Stimulated activated CD8-positive, alpha-beta memory T cell treated with anti-CD3 and anti-CD28 coated beads, Interleukin-15, amount 100 ng/mL, for 4 hours (primary cell): ENCODE results near the gene ELSPBP1.
"Not testable (repeated sequence)": the region's sequence is repeated elsewhere in the genome, so short reads cannot be mapped to it uniquely, and the experiment has no call there.

Source experiments
- DNase-seq, 2 donors: peaks; one replicate each; pipeline ENCODE4 v3.0.0-alpha.2; 2020; ENCODE audit warnings: low read depth in 2 of 2

Gene ELSPBP1

GRCh38 chr19:48041877-48042580 lies 47.6 kb downstream of the ELSPBP1 start:
- DNase-seq, result no peak

- no peak for DNase-seq
Observed at GRCh38 chr19:48043675-48044258, 49.3 kb downstream of the ELSPBP1 start, which contains the start of gene CABP5. TSS of gene CABP5 (minus strand) at chr19:48044079. CDS start at chr19:48043922, 157 bp downstream.

- no peak for DNase-seq
Observed at GRCh38 chr19:48044561-48044960, 50.1 kb downstream of the ELSPBP1 start.

GRCh38 chr19:48051335-48052033 lies 57.1 kb downstream of the ELSPBP1 start:
- DNase-seq, result no peak

- no peak for DNase-seq
Observed at GRCh38 chr19:48053076-48053475, 58.6 kb downstream of the ELSPBP1 start.

GRCh38 chr19:48053856-48054255 lies 59.4 kb downstream of the ELSPBP1 start:
- DNase-seq, result no peak

GRCh38 chr19:48059331-48059730 lies 64.9 kb downstream of the ELSPBP1 start:
- no peak for DNase-seq

GRCh38 chr19:48060381-48060780 lies 65.9 kb downstream of the ELSPBP1 start:
- DNase-seq, result no peak

GRCh38 chr19:48061401-48062344 lies 67.2 kb downstream of the ELSPBP1 start:
- no peak for DNase-seq

GRCh38 chr19:48064509-48064908 lies 70.1 kb downstream of the ELSPBP1 start:
- DNase-seq, result no peak

GRCh38 chr19:48069435-48069834 lies 75.0 kb downstream of the ELSPBP1 start:
- no peak for DNase-seq

- DNase-seq, result not testable (repeated sequence)
Observed at GRCh38 chr19:48070177-48070769, 75.8 kb downstream of the ELSPBP1 start.
